PC-3 (cell line): ENCODE measurements around the gene TCF7L1.

Source experiments
- CTCF ChIP-seq: fragments of 300-600 bp; sonication (generic); conservative IDR thresholded peaks from 2 replicates; pipeline ENCODE4 v1.5.1; 2017; ENCODE audit warnings: antibody characterized with exemption, low read depth, mild to moderate bottlenecking, low read length
- EZH2 ChIP-seq: fragments of 300-600 bp; sonication (generic); IDR thresholded peaks from one replicate; pipeline ENCODE4 v1.6.1; 2017; ENCODE audit warnings: antibody characterized with exemption, mild to moderate bottlenecking, low read length; ENCODE audit not compliant: unreplicated experiment
- EZH2phosphoT487 ChIP-seq: fragments of 300-600 bp; sonication (generic); IDR thresholded peaks from 2 replicates; pipeline ENCODE4 v1.6.1; 2018; ENCODE audit warnings: mild to moderate bottlenecking, antibody characterized with exemption, low read length, borderline replicate concordance

- TF ChIP-seq CTCF (no peak), EZH2 (no peak), EZH2phosphoT487 (no peak)
Measured at GRCh38 chr2:85216927-85217326, 83.7 kb downstream of the TCF7L1 start.
